ENCODE results near the gene TMEM205. TPM values are rescaled to one million over a fixed set of nuclear protein-coding genes. Genes with fewer than 3 reads are reported as not detected.

Gene TMEM205
- total and polyA plus RNA-seq, 2 of the 8 experiments (the other 6 are each of a cell fraction or from before 2014, with no cell fraction given) = 73.5 to 423 TPM

DNA sequence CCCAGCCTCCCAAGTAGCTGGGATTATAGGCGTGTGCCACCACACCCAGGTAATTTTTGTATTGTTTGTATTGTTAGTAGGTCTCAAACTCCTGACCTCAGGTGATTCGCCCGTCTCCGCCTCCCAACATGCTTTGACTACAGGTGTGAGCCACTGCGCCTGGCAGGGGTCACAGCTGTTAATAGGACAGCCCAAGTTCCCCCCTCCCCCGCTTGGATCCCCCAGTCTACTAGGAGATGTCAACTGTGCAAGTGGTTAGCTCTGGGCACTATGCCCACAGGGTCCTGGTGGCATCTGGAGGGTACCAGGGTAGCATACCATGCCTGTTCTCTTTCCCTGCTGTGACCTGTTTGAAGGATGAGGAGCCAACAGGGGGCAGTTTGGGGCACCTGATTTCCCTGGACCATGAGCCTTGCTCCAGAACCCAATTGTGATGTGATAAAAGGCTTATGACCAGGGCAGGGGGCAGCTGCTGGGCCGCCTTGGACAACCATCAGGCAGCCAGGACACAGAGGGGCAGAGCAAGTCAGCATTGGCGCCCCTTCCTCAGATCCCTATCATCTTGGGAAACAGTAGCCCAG is 50.3 kb downstream of the TMEM205 start, which contains the start of gene TSPAN16 (continued):
- TF ChIP-seq ZNF274 (IDR thresholded peaks at IDR 0.05; ENCODE audit: borderline replicate concordance, extremely low read depth, low read length) = no peak
- TF ChIP-seq HDAC2 (IDR thresholded peaks at IDR 0.05; ENCODE audit: borderline replicate concordance in 1 of 2, low read depth in 2 of 2, low read length in 2 of 2) = no peak
- no peak for TF ChIP-seq JUN (IDR thresholded peaks at IDR 0.05; ENCODE audit: low read depth, low read length)
- no peak for TF ChIP-seq GTF2F1 (IDR thresholded peaks at IDR 0.05; ENCODE audit: borderline replicate concordance, low read depth, low read length)
- TF ChIP-seq CEBPB (IDR thresholded peaks at IDR 0.05; ENCODE audit: low read depth, low read length) = no peak
- peak; percentile 9 to 29; a peak in 2 of 4 replicates for TF ChIP-seq RAD21 (IDR thresholded peaks at IDR 0.05 in 1 of 2, conservative IDR thresholded peaks at IDR 0.05 in 1 of 2; ENCODE audit: low read depth in 2 of 2, low read length in 2 of 2)
